B cell (primary cell): ENCODE results near the gene CLASP1. TPM values are rescaled to one million over a fixed set of nuclear protein-coding genes. Genes with fewer than 3 reads are reported as not detected.

Experiments used
- ATAC-seq: fragments of 200-7000 bp; cut with Tn5 transposase; one replicate; pipeline ENCODE4 v1.10.0; 2021; ENCODE audit warnings: low read depth, mild to moderate bottlenecking, moderate number of reproducible peaks, moderate library complexity
- CTCF ChIA-PET: fragments of 350-600 bp; sonication (Branson Sonifier 250); formaldehyde crosslinking; loops from one replicate; lab custom pipeline; 2021; ENCODE audit warnings: antibody characterized with exemption, inconsistent platforms; lab: Charles Lee
- POLR2A ChIA-PET: fragments of 350-600 bp; sonication (Branson Sonifier 250); formaldehyde crosslinking; loops from one replicate; lab custom pipeline; 2021; ENCODE audit warnings: antibody characterized with exemption; lab: Charles Lee
- DNase-seq: peaks from one replicate; pipeline ENCODE4 v3.0.0; 2013
- H2AFZ ChIP-seq: 2 replicates; pipeline ENCODE4 v1.6.1; 2012; ENCODE audit warnings: mild to moderate bottlenecking, low read depth, low read length; ENCODE audit not compliant: insufficient read depth, poor library complexity, severe bottlenecking
- H3K27ac ChIP-seq, 2 donors: 1 replicate in 1 of 2; 2 replicates in 1 of 2; pipeline ENCODE4 v1.5.1; 2012 to 2013; ENCODE audit warnings: low read length in 2 of 2, mild to moderate bottlenecking in 2 of 2, moderate library complexity in 1 of 2
- H3K27me3 ChIP-seq, 4 experiments: fragments of 200-600 bp in 1 of 4; sonication (generic) in 1 of 4; replicated peaks in 1 of 4; 1 replicate in 2 of 4; 2 replicates in 2 of 4; pipeline versions ENCODE4 v1.6.1 to v1.7.0; 2013 to 2016; ENCODE audit warnings: low read length in 3 of 4, mild to moderate bottlenecking in 2 of 4, mixed read lengths in 1 of 4, moderate library complexity in 1 of 4; ENCODE audit not compliant: insufficient read depth in 4 of 4, control insufficient read depth in 3 of 4; ENCODE audit errors: control extremely low read depth in 1 of 4
- H3K36me3 ChIP-seq, 2 experiments: replicated peaks in 1 of 2; 1 replicate in 1 of 2; 2 replicates in 1 of 2; pipeline versions ENCODE4 v1.6.1 to v1.7.1; 2013; ENCODE audit warnings: low read length in 1 of 2; ENCODE audit not compliant: insufficient read depth in 2 of 2, control insufficient read depth in 1 of 2; ENCODE audit errors: control extremely low read depth in 1 of 2, extremely low read depth in 1 of 2
- H3K4me1 ChIP-seq, 2 donors: fragments of 200-600 bp in 1 of 2; sonication (generic) in 1 of 2; 1 replicate in 1 of 2; 2 replicates in 1 of 2; pipeline versions ENCODE4 v1.5.1 to v1.6.1; 2013 to 2017; ENCODE audit warnings: low read length in 2 of 2; ENCODE audit not compliant: control insufficient read depth in 2 of 2, insufficient read depth in 2 of 2
- H3K4me2 ChIP-seq: replicated peaks from 2 replicates; pipeline ENCODE3; 2012; ENCODE audit warnings: mild to moderate bottlenecking, low read depth, low read length; ENCODE audit not compliant: poor library complexity, severe bottlenecking
- H3K4me3 ChIP-seq, 5 experiments: fragments of 200-600 bp in 1 of 5; sonication (generic) in 1 of 5; 1 replicate in 3 of 5; 2 replicates in 2 of 5; pipeline versions ENCODE4 v1.5.1 to v1.7.0; 2011 to 2016; ENCODE audit warnings: low read length in 4 of 5, mild to moderate bottlenecking in 4 of 5, low read depth in 2 of 5, control low read depth in 1 of 5, moderate library complexity in 1 of 5; ENCODE audit not compliant: insufficient read depth in 1 of 5; ENCODE audit errors: control extremely low read depth in 1 of 5, extremely low read depth in 1 of 5
- H3K79me2 ChIP-seq: fragments of 200-600 bp; sonication (generic); one replicate; pipeline ENCODE4 v1.6.0; 2016; ENCODE audit warnings: low read length; ENCODE audit not compliant: control insufficient read depth, insufficient read depth
- H3K9ac ChIP-seq: fragments of 200-600 bp; sonication (generic); 2 replicates; pipeline ENCODE4 v1.6.1; 2017; ENCODE audit warnings: mild to moderate bottlenecking, low read length, moderate library complexity
- H3K9me3 ChIP-seq, 3 donors: one replicate each; pipeline versions ENCODE4 v1.6.1 to v1.7.1; 2013; ENCODE audit warnings: low read length in 2 of 3; ENCODE audit not compliant: control insufficient read depth in 2 of 3, insufficient read depth in 1 of 3; ENCODE audit errors: control extremely low read depth in 1 of 3
- H4K20me1 ChIP-seq: 2 replicates; pipeline ENCODE4 v1.6.0; 2012; ENCODE audit warnings: mild to moderate bottlenecking, low read length; ENCODE audit not compliant: insufficient read depth, control insufficient read depth, poor library complexity, severe bottlenecking
- H3K27ac Mint-ChIP-seq: one replicate; pipeline ENCODE4 v1.8.0; 2021; ENCODE audit warnings: mixed read lengths
- H3K27me3 Mint-ChIP-seq: one replicate; pipeline ENCODE4 v1.8.0; 2021; ENCODE audit warnings: mixed read lengths
- H3K4me1 Mint-ChIP-seq: one replicate; pipeline ENCODE4 v1.8.0; 2021; ENCODE audit warnings: mixed read lengths
- H3K4me3 Mint-ChIP-seq: one replicate; pipeline ENCODE4 v1.8.0; 2021; ENCODE audit warnings: mixed read lengths
- H3K9me3 Mint-ChIP-seq: one replicate; pipeline ENCODE4 v1.8.0; 2022; ENCODE audit warnings: mixed read lengths; ENCODE audit not compliant: insufficient read depth
- CTCF ChIP-seq: fragments of 200-600 bp; IDR thresholded peaks from one replicate; pipeline ENCODE4 v1.8.0; 2022; ENCODE audit warnings: antibody characterized with exemption, mild to moderate bottlenecking
- EZH2 ChIP-seq: IDR thresholded peaks from 2 replicates; pipeline ENCODE4 v1.6.1; 2012; ENCODE audit warnings: borderline replicate concordance, low read depth, mild to moderate bottlenecking, moderate library complexity, low read length; ENCODE audit not compliant: insufficient read depth, poor library complexity, severe bottlenecking
- WGBS: methylation state at CpG from one replicate; pipeline ENCODE4 v1.1.5; 2013; ENCODE audit warnings: missing lambda C conversion rate; ENCODE audit not compliant: insufficient coverage; 5-methylcytosine and 5-hydroxymethylcytosine counted together
- intact Hi-C: fragments of 100-400 bp; cut with micrococcal nuclease; formaldehyde crosslinking; loops from one replicate; pipeline ENCODE4 v1.10.0; 2022
- polyA plus RNA-seq: library from polyadenylated mRNA; depleted of rRNA; stranded (reverse); fragments of >200 nt; gene quantifications from 2 replicates; pipeline ENCODE4 v1.2.3, GENCODE V29; 2012
- total RNA-seq, 2 donors: library from RNA; stranded (reverse); fragments of 120-200 nt in 1 of 2; gene quantifications; 1 replicate in 1 of 2; 2 replicates in 1 of 2; pipeline versions ENCODE4 v1.2.3 to v1.2.4, GENCODE V29; 2013 to 2022

Gene CLASP1
- total and polyA plus RNA-seq, 2 donors (not counting 1 experiment from before 2014, with no cell fraction given), result 8.7 to 88.0 TPM

GRCh38 chr2:121368836-121369235 lies 280.4 kb downstream of the CLASP1 start:
- Mint-ChIP-seq H3K4me3 (no peak overlapping the region), H3K9me3 (no peaks in the 10 kb centered on the region), H3K4me1 (no peaks in the 10 kb centered on the region), H3K27me3 (no peaks in the 10 kb centered on the region), H3K27ac (no peak overlapping the region)
- Histone ChIP-seq H4K20me1 (no peaks in the 10 kb centered on the region), H3K4me1 (no peaks in the 10 kb centered on the region), H3K79me2 (no peaks in the 10 kb centered on the region), H3K9me3 (peaks cover 0 to 1% (median under 1%) of the 10 kb centered on the region in 3 donors), H3K4me2 (no peak overlapping the region), H3K27me3 (no peaks in the 10 kb centered on the region), H3K27ac (no peak overlapping the region), H3K9ac (no peak overlapping the region), H3K36me3 (peaks cover 0 to 54% of the 10 kb centered on the region in 2 experiments), H2AFZ (no peak overlapping the region), H3K4me3 (no peak overlapping the region)
- CTCF ChIA-PET, result no interaction called here
- DNase-seq (no peak), ATAC-seq (no peak)
- no peak for TF ChIP-seq CTCF
- TF ChIP-seq EZH2, result no peak
- intact Hi-C loops, result no loop called here
- POLR2A ChIA-PET, result no interaction called here

GRCh38 chr2:121368155-121368554 lies 281.1 kb downstream of the CLASP1 start:
- DNase-seq (no peak), ATAC-seq (no peak)
- Histone ChIP-seq H3K9ac (no peak overlapping the region), H3K27ac (no peak overlapping the region), H3K79me2 (no peaks in the 10 kb centered on the region), H2AFZ (no peak overlapping the region), H3K4me2 (no peak overlapping the region), H4K20me1 (no peaks in the 10 kb centered on the region), H3K36me3 (peaks cover 0 to 51% of the 10 kb centered on the region in 2 experiments), H3K9me3 (no peaks in the 10 kb centered on the region), H3K4me3 (no peak overlapping the region), H3K4me1 (no peaks in the 10 kb centered on the region), H3K27me3 (no peaks in the 10 kb centered on the region)
- Mint-ChIP-seq H3K4me1 (no peaks in the 10 kb centered on the region), H3K27ac (no peak overlapping the region), H3K4me3 (no peak overlapping the region), H3K27me3 (no peaks in the 10 kb centered on the region), H3K9me3 (no peaks in the 10 kb centered on the region)
- POLR2A ChIA-PET, result no interaction called here
- 100% methylated on average over 5 of the region's 7 CpGs for WGBS
- no peak for TF ChIP-seq EZH2
- no peak for TF ChIP-seq CTCF
- CTCF ChIA-PET, result no interaction called here
- intact Hi-C loops, result no loop called here
